ENCODE results near the gene ULK1. TPM values are rescaled to one million over a fixed set of nuclear protein-coding genes. Genes with fewer than 3 reads are reported as not detected.

ULK1 gene
- polyA plus RNA-seq, 1 donor (not counting 4 experiments of a cell fraction or from before 2014, with no cell fraction given), result 2.3 TPM

DNA sequence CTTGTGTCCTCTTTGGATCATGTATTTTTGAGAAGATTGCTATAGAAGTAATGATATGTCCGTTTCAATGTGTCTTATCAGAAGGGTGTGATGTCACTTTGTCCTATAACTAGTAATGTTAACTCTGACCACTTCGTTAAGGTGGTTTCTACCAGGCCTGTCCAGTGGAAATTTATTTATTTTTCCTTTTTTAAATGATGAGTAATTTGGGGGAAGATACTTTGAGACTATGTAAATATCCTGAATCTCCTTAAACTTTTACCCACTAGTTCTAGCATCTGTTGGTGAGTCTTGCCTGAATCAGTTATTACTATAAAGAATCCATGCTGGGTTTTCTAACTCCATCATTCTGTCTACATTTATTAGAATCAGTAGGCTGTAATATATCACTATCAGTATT, 70.7 kb downstream of the ULK1 start:
- Histone ChIP-seq H3K27ac (ENCODE audit: control insufficient read depth, insufficient read depth, low read length) (no peak overlapping the region), H3K36me3 (ENCODE audit: control insufficient read depth in 2 of 2, extremely low read depth in 1 of 2, insufficient read depth in 2 of 2, low read length in 2 of 2) (peaks cover 2 to 3% of the 10 kb centered on the region in 2 experiments), H2AFZ (ENCODE audit: control insufficient read depth, low read length) (no peak overlapping the region), H3K9me3 (ENCODE audit: control insufficient read depth, low read depth, low read length) (no peaks in the 10 kb centered on the region), H4K20me1 (ENCODE audit: control insufficient read depth, extremely low read depth, insufficient read depth, low read length) (peaks cover 8% of the 10 kb centered on the region), H3K27me3 (ENCODE audit: control insufficient read depth, extremely low read depth, insufficient read depth, low read length) (no peaks in the 10 kb centered on the region), H3K9ac (ENCODE audit: control insufficient read depth, extremely low read depth, insufficient read depth, low read length) (no peak overlapping the region), H3K4me3 (ENCODE audit: control insufficient read depth in 2 of 3, extremely low read depth in 1 of 3, insufficient read depth in 2 of 3, low read depth in 1 of 3, low read length in 3 of 3) (no peak overlapping the region), H3K4me1 (ENCODE audit: control insufficient read depth, extremely low read depth, insufficient read depth, low read length) (no peaks in the 10 kb centered on the region), H3K79me2 (ENCODE audit: control insufficient read depth, insufficient read depth, low read length) (peaks cover 77% of the 10 kb centered on the region), H3K9me1 (ENCODE audit: control insufficient read depth, extremely low read depth, insufficient read depth, low read length) (no peaks in the 10 kb centered on the region), H3K4me2 (ENCODE audit: control insufficient read depth, extremely low read depth, insufficient read depth, low read depth, low read length) (no peak overlapping the region)
- DNase-seq (ENCODE audit: low read depth, low spot score) (no peak), FAIRE-seq (no peak)
- dilution Hi-C loops (cut with MboI; ENCODE audit: extremely low pct_ligation_motif_present, low sequenced_read_pairs), result no loop called here
- TF ChIP-seq, protein P1, sequence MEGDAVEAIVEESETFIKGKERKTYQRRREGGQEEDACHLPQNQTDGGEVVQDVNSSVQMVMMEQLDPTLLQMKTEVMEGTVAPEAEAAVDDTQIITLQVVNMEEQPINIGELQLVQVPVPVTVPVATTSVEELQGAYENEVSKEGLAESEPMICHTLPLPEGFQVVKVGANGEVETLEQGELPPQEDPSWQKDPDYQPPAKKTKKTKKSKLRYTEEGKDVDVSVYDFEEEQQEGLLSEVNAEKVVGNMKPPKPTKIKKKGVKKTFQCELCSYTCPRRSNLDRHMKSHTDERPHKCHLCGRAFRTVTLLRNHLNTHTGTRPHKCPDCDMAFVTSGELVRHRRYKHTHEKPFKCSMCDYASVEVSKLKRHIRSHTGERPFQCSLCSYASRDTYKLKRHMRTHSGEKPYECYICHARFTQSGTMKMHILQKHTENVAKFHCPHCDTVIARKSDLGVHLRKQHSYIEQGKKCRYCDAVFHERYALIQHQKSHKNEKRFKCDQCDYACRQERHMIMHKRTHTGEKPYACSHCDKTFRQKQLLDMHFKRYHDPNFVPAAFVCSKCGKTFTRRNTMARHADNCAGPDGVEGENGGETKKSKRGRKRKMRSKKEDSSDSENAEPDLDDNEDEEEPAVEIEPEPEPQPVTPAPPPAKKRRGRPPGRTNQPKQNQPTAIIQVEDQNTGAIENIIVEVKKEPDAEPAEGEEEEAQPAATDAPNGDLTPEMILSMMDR (optimal IDR thresholded peaks at IDR 0.05 in 1 of 3, IDR thresholded peaks at IDR 0.05 in 1 of 3, conservative IDR thresholded peaks at IDR 0.05 in 1 of 3; ENCODE audit: extremely low read depth in 1 of 3, insufficient read depth in 2 of 3, low read length in 3 of 3), result no peak
- TF ChIP-seq EZH2 (IDR thresholded peaks at IDR 0.05; ENCODE audit: low read length), result no peak

DNA sequence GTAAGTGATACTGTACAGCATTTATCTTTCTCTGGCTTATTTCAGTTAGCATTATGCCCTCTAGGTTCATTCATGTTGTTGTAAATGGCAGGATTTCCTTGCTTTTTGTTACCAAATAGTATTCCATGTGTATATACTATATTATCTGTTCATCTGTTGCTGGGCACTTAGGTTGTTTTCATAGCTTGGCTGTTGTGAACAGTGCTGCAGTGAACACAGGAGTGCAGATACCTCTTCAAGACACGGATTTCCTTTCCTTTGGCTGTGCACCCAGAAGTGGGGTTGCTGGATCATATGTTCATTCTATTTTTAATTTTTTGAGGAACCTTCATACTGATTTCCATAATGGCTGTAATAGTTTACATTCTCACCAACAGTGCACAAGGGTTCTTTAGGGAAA, 76.8 kb downstream of the ULK1 start:
- peaks cover 10% of the 10 kb centered on the region for H4K20me1 ChIP-seq (ENCODE audit: control insufficient read depth, extremely low read depth, insufficient read depth, low read length)
- H3K9ac ChIP-seq (ENCODE audit: control insufficient read depth, extremely low read depth, insufficient read depth, low read length), result no peak overlapping the region
- H3K27me3 ChIP-seq (ENCODE audit: control insufficient read depth, extremely low read depth, insufficient read depth, low read length), result no peaks in the 10 kb centered on the region
- no peaks in the 10 kb centered on the region for H3K9me1 ChIP-seq (ENCODE audit: control insufficient read depth, extremely low read depth, insufficient read depth, low read length)
- H3K9me3 ChIP-seq (ENCODE audit: control insufficient read depth, low read depth, low read length), result no peaks in the 10 kb centered on the region
- no peak for FAIRE-seq
- dilution Hi-C loops (cut with MboI; ENCODE audit: extremely low pct_ligation_motif_present, low sequenced_read_pairs), result no loop called here
- H3K79me2 ChIP-seq (ENCODE audit: control insufficient read depth, insufficient read depth, low read length), result peaks cover 83% of the 10 kb centered on the region
- H3K4me3 ChIP-seq (ENCODE audit: control insufficient read depth in 2 of 3, extremely low read depth in 1 of 3, insufficient read depth in 2 of 3, low read depth in 1 of 3, low read length in 3 of 3), result no peak overlapping the region
- no peak overlapping the region for H3K4me2 ChIP-seq (ENCODE audit: control insufficient read depth, extremely low read depth, insufficient read depth, low read depth, low read length)
- peaks cover 0 to 3% of the 10 kb centered on the region in 2 experiments for H3K36me3 ChIP-seq (ENCODE audit: control insufficient read depth in 2 of 2, extremely low read depth in 1 of 2, insufficient read depth in 2 of 2, low read length in 2 of 2)
- H3K4me1 ChIP-seq (ENCODE audit: control insufficient read depth, extremely low read depth, insufficient read depth, low read length), result no peaks in the 10 kb centered on the region
- H3K27ac ChIP-seq (ENCODE audit: control insufficient read depth, insufficient read depth, low read length), result no peak overlapping the region
- no peak overlapping the region for H2AFZ ChIP-seq (ENCODE audit: control insufficient read depth, low read length)
- no peak for DNase-seq (ENCODE audit: low read depth, low spot score)
- no peak for TF ChIP-seq EZH2 (IDR thresholded peaks at IDR 0.05; ENCODE audit: low read length)
- TF ChIP-seq, protein P1 (optimal IDR thresholded peaks at IDR 0.05 in 1 of 3, IDR thresholded peaks at IDR 0.05 in 1 of 3, conservative IDR thresholded peaks at IDR 0.05 in 1 of 3; ENCODE audit: extremely low read depth in 1 of 3, insufficient read depth in 2 of 3, low read length in 3 of 3), result no peak

Small RNAs within 50 kb of the gene (small RNA-seq; reads per million reads assigned to genes)
- gene AC131009.3 (ENCODE audit: insufficient read length in 3 of 3, low read depth in 3 of 3, low replicate concordance in 1 of 3), result 0 reads per million in 3 experiments

Other genes with a start within 250 kb of the ULK1 start
- 11.1 to 13.1 TPM (median 11.5 TPM) in 3 replicates for gene SFSWAP, start 183.5 kb upstream of the ULK1 start, polyA plus RNA-seq
- 2.2 to 4.8 TPM (median 2.3 TPM) in 3 replicates for gene MMP17, start 66.2 kb upstream of the ULK1 start, polyA plus RNA-seq
- gene PUS1, start 34.7 kb downstream of the ULK1 start, polyA plus RNA-seq, result 25.8 to 27.1 TPM (median 26.3 TPM) in 3 replicates
- gene EP400, start 55.3 kb downstream of the ULK1 start, polyA plus RNA-seq, result 2.3 to 4.8 TPM (median 4.1 TPM) in 3 replicates
- gene DDX51, start 249.7 kb downstream of the ULK1 start, polyA plus RNA-seq, result 7.4 to 11.6 TPM (median 10.1 TPM) in 3 replicates
- gene NOC4L, start 249.8 kb downstream of the ULK1 start, polyA plus RNA-seq, result 3.7 to 7.4 TPM (median 3.8 TPM) in 3 replicates